Activated gamma-delta T cell treated with Interleukin-2 at 50 U/mL for 16 hours (primary cell): ENCODE data around the gene AUTS2.

ENCODE experiments used
- DNase-seq: peaks from one replicate; pipeline ENCODE4 v3.0.0-alpha.2; 2020

The AUTS2 gene

DNA sequence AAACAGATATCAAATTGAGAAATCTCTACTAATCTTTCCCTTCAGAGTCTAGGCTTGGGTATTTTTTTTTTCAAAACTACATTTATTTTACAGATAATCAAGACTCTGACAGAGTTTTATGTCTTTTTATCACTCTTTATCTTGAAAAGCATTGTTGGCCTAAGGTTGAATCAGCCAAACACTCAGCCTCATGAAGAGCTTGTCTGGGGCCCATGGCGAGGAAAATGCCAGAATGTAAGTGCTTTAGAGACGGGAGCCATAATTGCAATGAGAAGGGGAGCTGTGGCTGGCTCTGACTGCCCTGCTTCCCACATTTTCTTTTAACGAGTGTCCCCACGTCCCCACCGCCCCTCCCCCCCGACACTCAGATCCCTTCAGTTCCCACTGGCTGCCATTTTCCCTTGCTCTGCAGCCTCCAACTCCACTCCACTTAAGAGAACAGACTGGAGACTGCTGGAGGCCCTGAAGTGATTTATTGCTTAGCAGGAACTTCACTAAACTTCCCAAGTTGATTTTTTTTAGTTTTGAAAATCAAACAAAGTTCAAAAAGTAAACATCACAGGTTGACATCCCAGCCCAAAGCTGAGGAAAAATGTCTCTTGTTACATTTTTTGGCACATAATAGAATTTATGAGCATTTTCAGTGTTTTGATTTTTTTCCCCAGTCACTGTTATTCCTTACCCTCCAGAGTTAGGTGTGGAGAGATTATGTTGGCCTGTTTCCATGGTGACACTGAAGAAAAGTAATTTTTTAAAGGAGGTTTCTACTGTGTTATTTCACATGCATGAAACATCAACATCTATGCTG is 896.2 kb downstream of the AUTS2 start:
- DNase-seq: no peak

DNA sequence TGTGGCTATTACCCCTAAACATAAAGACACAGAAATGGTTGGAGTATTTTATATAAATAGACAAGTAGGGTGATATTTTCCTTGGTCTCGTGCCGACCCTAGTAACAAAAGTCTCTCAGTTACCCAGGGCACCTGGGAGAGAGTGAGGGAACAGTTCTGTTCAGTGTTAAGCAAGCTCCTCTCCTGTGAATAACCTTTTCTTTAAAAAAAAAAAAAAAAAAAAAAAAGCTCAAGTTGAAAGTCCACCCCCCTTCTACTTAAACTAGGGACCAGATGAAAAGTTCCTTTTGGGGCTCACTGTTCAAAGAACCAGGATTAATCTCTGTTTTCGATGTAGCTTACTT is 896.7 kb downstream of the AUTS2 start:
- DNase-seq: no peak

GRCh38 chr7:70497793-70498192 is 899.5 kb downstream of the AUTS2 start:
- no peak for DNase-seq

GRCh38 chr7:70498232-70498992 is 900.1 kb downstream of the AUTS2 start:
- no peak for DNase-seq

DNA sequence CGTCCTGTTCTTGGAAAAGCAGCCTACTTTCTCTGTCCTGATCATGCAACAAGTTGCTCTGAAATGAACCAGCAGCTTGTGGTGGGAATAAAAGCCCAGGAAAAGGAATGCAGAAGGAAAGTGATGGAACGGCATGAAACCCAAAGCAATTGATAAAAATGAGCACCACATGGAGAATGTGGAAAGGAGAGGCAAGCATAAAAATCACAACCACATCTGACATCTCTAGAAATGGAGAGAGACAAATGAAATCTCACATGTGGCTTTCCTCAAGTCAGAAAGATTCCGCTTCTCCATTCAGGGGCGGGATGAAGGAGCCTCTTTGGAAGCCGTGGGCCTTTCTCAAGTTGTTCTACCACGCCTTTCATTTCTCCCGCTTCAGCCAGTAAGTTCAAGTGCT is 902.0 kb downstream of the AUTS2 start:
- DNase-seq: no peak

DNA sequence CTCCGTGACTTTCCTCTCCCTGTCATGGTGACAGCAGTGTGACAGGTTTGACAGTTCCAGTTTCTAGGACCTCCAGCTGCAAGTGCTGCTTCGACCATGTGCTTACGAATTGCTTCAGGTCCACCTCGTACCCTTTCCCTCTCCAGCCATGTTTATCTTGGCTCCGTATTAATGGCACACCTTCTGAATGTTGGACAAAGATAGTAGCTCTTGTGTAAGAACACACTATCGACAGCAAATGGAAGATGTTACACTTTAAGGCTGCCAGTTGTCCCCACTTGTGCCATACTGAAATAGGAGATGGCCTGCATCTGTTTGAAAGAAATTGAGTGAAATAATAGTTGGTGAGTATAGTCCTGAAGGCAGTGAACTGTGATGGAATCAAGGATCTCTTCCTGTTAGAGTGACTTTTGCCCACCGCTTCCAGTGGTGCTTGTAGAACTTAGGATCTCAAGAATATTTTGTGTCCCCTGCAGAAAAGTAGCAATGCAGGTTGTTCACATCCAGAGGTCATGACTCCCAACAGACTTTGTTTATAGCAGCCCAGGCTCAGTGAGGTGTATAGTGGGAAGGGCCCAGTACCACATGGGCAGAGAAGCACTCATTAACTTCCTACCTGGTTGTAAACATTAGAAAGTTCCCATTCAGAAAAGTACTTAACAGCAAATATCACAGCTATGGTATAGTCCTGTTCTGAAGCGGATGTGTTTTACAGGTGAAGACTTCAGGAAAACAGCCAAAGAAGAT is 904.0 kb downstream of the AUTS2 start:
- no peak for DNase-seq

DNA sequence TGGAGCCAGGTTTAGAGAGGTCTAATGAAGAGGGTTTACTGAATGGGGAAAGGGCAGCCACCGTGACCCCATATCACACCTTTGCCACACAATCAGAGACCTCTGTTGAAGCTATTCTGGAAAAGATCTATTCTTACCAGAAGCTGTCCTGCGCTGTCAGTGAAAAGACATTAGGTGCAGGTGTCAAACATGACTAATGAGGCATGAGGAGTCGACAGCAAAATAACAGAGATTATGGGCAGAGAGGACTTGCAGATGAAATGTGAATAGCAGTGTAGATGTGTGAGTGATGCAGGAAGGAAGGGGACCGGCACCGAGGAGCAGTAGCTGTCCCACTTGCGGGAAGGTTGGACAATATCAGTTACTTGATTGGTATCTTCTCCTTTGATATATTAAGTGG is 906.0 kb downstream of the AUTS2 start:
- DNase-seq: no peak

DNA sequence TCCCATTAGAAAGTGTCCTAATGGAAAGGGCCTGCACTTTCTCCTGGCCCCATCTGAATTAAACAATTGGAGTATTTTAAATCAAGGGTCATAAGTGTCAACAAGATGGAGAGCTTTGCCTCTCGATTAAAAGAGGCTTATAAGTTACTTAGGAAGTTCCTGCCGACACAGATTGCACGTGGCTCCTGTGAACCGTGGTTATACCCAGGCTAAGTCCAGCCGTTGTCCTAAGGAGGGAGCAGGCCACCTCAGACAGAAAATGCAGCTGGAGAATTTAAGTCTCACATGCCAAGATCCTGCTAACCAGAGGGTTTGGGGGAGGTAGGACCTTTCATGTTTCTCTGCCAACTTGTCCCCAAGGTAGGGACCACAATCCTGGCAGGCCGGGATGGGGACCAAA is 907.2 kb downstream of the AUTS2 start:
- no peak for DNase-seq

GRCh38 chr7:70505886-70506285 is 907.6 kb downstream of the AUTS2 start:
- no peak for DNase-seq

GRCh38 chr7:70506434-70506833 is 908.2 kb downstream of the AUTS2 start:
- DNase-seq: no peak

- no peak for DNase-seq
Observed at GRCh38 chr7:70512144-70512543, 913.9 kb downstream of the AUTS2 start.

DNA sequence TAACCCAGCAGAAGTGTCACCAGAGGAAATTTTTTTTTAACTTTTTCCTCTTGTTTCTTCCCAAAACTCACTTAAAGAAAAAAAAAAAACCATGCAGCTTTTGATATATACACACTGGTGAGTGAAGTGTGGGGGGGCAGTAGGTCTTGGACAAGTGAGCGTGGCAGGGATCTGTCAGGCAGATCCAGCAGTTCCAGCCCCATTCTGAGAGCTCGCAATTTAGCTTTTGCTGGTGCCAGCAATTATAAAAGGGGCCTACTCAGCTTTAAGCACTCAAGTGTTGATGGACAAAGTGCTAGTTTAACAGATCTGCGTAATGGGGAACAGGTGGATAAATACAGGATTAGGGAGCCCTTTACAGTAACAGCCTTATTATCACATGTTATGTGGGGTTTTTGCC is 914.5 kb downstream of the AUTS2 start:
- DNase-seq: no peak

- no peak for DNase-seq
Observed at GRCh38 chr7:70520611-70521010, 922.3 kb downstream of the AUTS2 start.

DNA sequence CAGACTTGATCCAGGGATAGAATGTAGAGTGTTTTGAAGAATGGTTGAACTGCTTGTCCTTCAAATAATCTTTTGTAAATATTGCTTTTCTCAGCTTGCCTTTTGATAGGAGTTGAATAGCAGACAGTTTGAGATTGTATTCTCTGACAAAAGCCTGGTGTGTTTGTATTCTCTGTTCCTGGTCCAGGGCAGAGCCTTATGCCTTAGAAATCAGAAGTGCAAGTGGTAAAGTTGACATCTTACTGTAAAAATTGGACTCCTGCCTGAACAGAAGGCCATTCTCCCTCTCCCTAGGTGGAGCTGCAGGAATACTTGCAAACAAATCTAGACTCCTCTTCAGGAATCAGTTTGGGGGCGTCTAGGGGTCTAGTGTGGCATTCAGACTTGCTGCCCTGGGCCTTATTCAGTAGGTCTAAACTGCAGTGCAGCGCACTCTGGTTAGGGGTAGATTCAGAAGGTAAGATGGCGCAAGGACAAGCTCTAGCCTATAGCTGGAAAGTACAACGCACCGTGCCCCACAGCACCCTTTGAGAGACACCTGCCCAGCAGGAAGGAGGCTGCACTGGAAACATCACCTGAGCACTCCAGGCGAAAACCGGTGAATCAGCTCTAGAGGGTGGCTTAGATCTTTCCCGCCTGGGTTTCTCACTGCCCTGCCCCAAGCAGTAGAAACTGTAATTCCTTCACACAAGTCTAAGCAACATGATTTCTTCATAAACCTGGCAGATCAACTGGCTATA is 925.1 kb downstream of the AUTS2 start:
- DNase-seq: no peak

GRCh38 chr7:70523989-70524351 is 925.7 kb downstream of the AUTS2 start:
- DNase-seq: no peak

DNA sequence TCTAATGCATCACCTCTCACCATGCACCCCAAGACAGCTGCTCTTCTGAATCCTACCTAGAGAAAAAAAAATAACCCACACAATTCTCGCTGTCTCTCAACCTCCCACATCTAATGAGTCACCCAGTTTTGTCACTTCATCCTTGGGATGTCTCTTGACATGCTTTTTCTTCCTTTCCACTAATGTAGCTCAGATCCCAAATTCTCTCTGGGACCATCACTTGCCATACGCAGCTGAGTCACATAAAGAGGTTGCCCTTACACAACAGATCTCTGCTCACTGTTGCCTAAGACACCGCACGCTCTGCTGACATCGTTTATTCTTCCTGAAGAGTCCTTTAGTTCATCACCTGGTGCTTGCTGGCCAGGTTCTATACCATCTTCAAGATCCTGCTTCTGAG is 927.7 kb downstream of the AUTS2 start:
- no peak for DNase-seq

DNA sequence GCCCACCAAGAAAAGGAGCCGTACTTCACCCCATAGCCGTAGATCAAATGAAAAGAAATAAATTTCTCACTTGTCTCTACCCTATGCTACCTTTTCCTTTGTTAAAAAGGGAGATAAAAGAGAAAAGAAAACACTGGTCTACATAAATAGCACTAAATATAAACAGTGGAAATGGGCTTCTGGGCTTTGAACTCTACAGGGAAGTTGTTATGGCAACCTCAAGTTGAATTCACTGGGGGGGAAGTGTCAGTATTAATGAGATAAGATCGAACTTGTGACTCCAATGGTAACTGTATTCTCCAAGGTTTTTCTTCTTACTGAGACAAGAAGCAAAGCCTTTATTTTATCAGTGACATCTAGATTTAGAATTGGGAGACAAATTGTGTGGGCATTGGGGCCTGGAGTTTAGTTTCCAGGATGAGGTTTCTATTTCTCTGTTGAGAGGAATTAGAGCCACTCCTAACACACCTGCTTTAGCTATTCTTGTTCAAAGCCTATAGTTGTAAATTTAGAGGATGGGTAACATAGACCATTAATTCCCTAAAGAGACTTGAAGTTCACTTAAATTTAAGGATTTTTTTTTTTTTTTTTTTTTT is 929.3 kb downstream of the AUTS2 start:
- DNase-seq: no peak

DNA sequence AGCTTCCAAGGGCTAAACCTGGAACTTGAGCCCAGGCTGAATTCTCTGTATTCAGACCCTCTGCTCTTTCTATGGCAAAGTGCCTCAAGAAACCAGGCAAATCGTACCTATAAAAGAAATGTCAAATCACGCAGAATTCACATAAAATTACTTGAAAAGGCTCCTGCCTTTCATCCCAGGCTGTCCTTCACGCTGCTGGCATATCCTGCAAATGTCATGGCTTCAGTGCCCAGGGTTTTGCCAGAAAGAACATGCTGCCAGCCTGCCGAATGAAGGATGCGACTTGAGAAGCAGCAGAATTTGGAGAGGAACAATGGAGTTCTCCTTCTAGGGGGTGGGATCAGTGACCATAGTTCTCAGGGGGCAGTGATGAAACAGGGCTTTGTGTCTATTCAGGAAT is 931.2 kb downstream of the AUTS2 start:
- no peak for DNase-seq

- DNase-seq: no peak
Observed at GRCh38 chr7:70529914-70530585, 931.8 kb downstream of the AUTS2 start.

DNA sequence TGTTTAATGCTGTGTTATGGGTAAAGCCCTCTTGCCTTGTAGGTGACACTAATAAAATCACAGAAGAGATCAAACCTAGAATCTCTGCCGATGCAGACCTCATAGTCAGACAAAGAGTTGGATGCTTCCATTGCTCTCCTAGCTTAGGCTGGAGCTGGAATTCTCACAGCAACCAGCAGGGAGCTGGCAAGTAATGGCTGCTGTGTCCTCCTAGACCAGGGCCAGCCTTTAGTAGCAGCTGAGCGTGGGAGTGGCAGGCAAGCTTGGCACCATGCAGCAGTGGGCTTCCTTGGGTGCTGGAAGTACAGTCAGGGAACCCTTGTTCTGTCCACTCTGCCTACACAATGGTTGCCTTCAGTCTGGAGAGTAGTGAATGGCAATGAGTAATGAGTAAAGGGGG is 935.3 kb downstream of the AUTS2 start:
- no peak for DNase-seq

- DNase-seq: no peak
Observed at GRCh38 chr7:70539205-70539604, 940.9 kb downstream of the AUTS2 start.

DNA sequence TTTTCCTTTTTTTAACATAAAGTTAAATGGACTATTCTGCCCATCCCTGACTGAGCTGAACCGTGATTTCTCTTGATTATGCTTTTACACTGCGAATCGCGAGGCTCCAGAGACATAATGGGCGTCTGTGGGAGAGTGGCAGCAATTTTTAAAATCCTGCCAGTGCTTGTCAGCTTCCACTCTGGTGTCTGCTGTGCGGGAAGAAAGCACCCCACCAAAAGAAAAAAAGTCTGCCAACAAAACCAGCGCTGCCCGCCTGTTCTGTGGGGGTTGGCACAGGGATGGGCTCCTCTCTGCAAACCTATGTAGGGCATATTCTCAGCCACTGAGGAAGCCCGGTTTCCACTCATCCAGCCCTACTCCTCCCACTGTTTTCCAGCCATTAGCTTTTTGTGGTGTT is 941.3 kb downstream of the AUTS2 start:
- no peak for DNase-seq
